Fibroblast of villous mesenchyme (primary cell): Measurements from ENCODE around the gene PACSIN2. TPM values are rescaled to one million over a fixed set of nuclear protein-coding genes. Genes with fewer than 3 reads are reported as not detected.
"Not testable (repeated sequence)": the region's sequence is repeated elsewhere in the genome, so short reads cannot be mapped to it uniquely, and the experiment has no call there.

Experiments
- DNase-seq: peaks from one replicate; pipeline ENCODE4 v3.0.0-alpha.2; 2010; ENCODE audit warnings: low read depth
- H3K4me3 ChIP-seq: 2 replicates; pipeline ENCODE4 v1.5.1; 2011; ENCODE audit warnings: low read depth, mild to moderate bottlenecking, low read length
- total RNA-seq: library from RNA; depleted of rRNA; stranded (reverse); fragments of >200 nt; gene quantifications from 2 replicates; pipeline ENCODE4 v1.2.3, GENCODE V29; 2012
- TF ChIP-seq, protein P1 (sequence below): IDR thresholded peaks from 2 replicates; pipeline ENCODE4 v1.5.1; 2012; ENCODE audit warnings: low read depth, mild to moderate bottlenecking, low read length; ENCODE audit not compliant: insufficient read depth

PACSIN2 gene
- total RNA-seq, 1 donor, result 53.1 TPM

DNA sequence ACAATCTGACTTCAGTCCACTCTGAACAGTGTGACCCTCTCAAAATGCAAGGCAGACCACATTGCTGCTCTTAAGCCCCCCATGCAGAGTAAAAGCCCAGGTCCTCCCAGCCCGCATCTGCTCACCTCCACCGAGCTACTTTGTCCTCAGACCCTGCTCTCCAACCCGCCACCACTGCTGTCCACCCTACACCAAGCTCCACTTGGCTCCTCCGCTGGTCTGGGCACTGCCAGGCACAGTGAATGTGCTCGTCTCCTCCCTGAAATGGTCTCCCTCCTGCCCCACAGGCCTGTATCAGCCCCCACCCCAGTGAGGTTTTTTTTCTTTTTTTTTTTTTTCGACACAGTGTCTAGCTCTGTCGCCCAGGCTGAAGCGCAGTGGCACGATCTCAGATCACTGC lies 90.5 kb downstream of the PACSIN2 start:
- TF ChIP-seq, protein P1, sequence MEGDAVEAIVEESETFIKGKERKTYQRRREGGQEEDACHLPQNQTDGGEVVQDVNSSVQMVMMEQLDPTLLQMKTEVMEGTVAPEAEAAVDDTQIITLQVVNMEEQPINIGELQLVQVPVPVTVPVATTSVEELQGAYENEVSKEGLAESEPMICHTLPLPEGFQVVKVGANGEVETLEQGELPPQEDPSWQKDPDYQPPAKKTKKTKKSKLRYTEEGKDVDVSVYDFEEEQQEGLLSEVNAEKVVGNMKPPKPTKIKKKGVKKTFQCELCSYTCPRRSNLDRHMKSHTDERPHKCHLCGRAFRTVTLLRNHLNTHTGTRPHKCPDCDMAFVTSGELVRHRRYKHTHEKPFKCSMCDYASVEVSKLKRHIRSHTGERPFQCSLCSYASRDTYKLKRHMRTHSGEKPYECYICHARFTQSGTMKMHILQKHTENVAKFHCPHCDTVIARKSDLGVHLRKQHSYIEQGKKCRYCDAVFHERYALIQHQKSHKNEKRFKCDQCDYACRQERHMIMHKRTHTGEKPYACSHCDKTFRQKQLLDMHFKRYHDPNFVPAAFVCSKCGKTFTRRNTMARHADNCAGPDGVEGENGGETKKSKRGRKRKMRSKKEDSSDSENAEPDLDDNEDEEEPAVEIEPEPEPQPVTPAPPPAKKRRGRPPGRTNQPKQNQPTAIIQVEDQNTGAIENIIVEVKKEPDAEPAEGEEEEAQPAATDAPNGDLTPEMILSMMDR, result no peak
- H3K4me3 ChIP-seq, result no peak overlapping the region
- no peak for DNase-seq

DNA sequence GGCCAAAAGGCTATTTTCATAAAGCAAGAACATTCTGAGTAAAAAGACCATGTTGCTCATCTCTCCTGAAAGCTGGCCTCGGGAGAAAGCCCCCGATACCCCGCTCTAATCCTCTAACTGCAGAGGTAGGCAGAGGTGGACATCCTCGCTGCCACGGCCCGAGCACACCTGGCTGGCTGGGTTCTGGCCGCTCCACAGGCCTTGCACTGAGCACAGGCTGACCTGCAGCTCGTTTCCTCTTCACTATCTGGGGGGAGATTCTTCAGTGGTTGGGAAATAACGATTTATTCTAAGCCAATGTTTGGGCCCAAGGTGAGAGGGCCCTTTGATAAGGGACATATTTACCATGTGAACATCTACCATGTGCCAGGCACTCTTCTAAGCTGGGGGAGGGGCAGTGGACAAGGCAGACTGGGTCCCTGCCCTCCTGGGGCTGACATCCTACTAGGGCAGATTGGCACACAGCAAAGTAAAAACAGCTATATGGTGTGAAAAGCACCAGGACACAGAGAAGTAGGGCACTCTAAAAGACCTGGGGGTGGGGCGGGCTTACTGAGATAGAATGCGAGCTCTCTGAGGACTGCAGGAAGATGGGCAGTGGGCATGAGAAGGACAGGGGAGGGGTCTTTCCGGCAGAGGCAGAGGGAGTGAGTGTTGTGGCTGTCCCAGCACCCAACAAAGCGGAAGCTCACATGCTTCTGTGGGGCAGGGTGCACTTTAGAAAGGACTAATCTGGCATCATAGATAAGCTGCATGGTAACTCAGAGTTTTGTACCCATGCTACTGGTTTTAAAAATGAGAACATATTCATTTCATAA lies 92.4 kb downstream of the PACSIN2 start:
- H3K4me3 ChIP-seq, result no peak overlapping the region
- TF ChIP-seq, protein P1, result no peak
- DNase-seq, result no peak

DNA sequence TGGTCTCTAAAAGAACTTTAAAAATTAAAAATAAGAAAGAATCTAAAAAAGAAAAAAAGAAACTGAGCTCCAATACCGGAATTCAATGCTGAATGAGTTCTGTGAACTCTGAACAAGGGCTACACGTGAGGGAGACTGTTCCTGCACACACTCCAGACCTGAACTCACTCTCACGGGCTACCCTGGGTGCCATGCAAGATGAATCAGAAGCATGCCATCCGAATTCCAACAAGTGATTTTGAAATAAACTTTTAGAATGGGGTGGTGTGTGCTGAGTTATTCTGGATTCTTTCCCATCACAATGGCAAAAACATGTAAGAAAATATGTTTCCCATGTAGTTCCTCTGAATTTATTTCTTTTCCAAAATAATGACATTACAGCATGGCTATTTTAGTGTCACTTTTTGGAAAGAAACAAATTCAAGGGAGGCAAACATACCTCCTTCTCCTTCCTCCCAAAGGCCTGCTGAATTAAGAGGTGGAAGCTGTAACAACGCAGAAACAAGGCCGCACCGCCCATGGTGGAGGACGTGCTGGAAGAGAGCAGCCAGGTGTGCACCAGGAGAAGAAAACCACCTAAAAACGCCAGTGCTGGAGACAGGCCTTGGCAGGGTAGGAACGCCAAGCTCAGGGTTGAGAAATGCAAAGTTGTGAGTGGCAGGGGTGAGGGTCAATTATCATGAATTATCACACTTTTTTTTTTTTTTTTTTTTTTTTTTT lies 94.7 kb downstream of the PACSIN2 start:
- TF ChIP-seq, protein P1, result no peak
- H3K4me3 ChIP-seq, result no peak overlapping the region
- DNase-seq, result no peak

DNA sequence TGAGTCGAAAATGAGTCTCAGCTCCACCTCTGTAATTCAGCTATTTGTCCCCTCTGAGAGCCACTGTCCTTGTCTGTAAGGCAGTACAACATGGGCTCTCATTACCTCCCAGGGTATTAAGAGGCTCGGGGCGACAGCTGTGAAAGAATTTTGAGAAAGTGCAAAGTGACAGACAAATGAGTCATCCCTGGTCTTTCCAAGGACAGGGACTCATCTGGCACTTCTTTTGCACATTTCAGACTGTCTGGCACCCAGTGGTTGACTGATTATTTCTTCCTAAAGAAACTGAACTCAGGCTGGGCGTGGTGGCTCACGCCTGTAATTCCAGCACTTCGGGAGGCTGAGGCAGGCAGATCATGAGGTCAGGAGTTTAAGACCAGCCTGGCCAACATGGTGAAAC lies 95.8 kb downstream of the PACSIN2 start:
- no peak overlapping the region for H3K4me3 ChIP-seq
- DNase-seq, result no peak
- TF ChIP-seq, protein P1, result no peak

DNA sequence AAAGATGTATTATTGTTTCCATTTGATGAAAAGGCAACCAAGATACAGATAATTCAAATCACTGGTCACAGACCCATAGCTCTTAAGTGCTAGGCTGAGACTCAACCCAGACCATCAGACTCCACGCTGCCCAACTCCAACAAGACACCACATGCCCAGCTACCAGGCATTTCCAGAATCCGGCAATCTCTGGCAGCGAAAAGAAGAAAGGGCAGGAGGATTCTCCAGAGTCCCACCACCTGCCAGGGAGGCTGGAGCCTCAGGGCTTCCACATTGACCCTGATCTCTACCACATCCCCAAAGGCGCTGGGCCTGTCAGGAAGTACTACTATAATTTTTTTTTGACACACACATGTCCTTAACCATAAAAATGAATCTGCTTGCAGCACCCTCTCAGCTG lies 96.4 kb downstream of the PACSIN2 start:
- no peak overlapping the region for H3K4me3 ChIP-seq
- DNase-seq, result no peak
- TF ChIP-seq, protein P1, result no peak

DNA sequence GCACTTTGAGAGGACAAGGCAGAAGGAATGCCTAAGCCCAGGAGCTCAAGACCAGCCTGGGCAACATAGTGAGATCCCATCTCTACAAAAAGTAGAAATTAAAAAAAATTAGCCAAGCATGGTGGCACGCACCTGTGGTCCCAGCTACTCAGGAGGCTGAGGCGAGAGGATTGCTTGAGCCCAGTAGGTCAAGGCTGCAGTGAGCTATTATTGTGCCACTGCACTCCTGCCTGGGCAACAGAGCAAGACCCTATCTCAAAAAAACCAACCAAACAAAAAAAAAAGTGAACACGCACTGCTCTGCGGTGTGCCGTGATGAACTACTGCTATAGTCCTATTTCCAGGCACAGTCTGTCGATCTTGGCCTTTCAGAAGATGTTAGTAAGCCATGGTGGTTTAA lies 97.6 kb downstream of the PACSIN2 start:
- not testable (repeated sequence) for DNase-seq, H3K4me3 ChIP-seq

DNA sequence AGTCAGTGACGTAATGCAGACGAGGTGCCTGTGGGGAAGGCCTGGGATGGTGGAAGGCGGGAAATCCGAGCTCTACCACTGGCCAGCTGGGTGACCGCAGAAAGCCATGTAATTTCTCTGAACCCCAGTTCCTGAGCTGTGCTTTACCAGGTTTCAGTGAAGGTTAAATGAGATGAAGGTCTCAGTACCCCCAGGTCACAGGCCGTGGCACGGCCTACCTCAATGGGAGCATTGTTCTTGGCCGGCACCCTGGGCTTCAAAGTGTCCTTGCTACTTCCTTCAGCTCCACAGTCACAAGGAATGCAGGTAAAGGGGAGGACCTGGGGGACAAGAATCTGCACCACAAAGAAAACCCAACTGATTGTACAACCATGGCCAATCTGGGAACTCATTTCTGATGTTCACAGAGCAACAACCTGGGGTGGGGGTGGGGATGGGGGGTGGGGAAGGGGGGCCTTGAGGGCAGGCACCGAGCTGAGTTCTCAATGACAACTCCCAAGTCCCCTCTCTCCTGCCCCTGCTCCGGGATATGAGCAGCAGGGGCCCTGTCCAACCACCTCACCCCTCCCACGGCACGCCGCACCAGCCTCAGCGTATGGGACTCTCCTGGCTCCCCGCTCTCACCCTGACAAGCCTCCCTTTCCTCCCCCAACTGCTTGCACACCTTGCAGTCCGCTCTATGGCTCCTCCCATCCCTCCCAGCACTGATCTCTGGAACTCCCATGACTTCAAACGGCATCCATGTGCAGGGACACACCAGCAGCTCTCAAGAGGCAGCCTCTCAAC lies 98.8 kb downstream of the PACSIN2 start:
- TF ChIP-seq, protein P1, result no peak
- DNase-seq, result no peak
- H3K4me3 ChIP-seq, result no peak overlapping the region
